ENCODE results near the gene ARHGEF10L.

The ARHGEF10L gene

DNA sequence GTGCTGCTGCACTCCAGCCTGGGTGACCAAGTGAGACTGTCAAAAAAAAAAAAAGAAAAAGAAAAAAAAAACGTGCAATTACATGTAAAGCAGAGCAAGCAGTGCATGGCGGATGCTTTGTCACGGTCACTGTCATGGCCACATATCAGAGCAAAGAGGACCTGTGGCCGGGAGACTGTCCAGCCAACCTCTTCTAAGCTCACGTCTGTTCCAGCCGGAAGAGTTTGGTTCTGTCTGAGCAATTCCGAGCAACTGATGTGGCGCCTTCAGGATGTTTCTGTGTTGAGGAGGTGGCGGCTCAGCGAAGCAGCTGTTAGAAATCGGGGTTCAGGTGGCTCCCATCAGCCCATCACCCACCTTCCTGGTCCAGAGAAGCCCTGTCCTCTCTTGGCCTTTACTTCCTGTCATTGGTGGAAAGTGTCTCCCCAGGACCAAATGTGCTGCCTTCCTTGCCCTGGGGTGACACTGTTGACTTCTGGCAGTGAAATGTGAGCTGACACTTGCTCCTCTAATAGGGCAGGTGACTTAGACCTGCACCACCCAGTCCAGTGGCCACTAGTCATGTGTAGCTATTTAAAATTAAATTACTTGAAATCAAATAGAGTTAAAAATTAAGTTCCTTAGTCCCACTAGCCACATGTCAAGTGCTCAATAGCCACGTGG is 59.9 kb downstream of the ARHGEF10L start:
- TF ChIP-seq, protein P1, sequence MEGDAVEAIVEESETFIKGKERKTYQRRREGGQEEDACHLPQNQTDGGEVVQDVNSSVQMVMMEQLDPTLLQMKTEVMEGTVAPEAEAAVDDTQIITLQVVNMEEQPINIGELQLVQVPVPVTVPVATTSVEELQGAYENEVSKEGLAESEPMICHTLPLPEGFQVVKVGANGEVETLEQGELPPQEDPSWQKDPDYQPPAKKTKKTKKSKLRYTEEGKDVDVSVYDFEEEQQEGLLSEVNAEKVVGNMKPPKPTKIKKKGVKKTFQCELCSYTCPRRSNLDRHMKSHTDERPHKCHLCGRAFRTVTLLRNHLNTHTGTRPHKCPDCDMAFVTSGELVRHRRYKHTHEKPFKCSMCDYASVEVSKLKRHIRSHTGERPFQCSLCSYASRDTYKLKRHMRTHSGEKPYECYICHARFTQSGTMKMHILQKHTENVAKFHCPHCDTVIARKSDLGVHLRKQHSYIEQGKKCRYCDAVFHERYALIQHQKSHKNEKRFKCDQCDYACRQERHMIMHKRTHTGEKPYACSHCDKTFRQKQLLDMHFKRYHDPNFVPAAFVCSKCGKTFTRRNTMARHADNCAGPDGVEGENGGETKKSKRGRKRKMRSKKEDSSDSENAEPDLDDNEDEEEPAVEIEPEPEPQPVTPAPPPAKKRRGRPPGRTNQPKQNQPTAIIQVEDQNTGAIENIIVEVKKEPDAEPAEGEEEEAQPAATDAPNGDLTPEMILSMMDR (IDR thresholded peaks at IDR 0.05; ENCODE audit: borderline replicate concordance, extremely low read depth, low read length, poor library complexity, severe bottlenecking), result no peak
- H3K27me3 ChIP-seq (ENCODE audit: insufficient read depth, low read length, poor library complexity), result peaks cover 4% of the 10 kb centered on the region
- H2AFZ ChIP-seq (ENCODE audit: low read depth, low read length), result no peak overlapping the region
- H3K36me3 ChIP-seq (ENCODE audit: insufficient read depth, low read length), result no peaks in the 10 kb centered on the region
- H3K9me3 ChIP-seq (ENCODE audit: insufficient read depth, low read length, severe bottlenecking), result no peaks in the 10 kb centered on the region
- DNase-seq (no peak), ATAC-seq (ENCODE audit: insufficient read depth, low read depth) (no peak)
- no peak overlapping the region for H3K4me3 ChIP-seq (ENCODE audit: low read depth in 1 of 2, low read length in 2 of 2)
- no peak overlapping the region for H3K4me2 ChIP-seq (ENCODE audit: insufficient read depth, low read length)
- no peak overlapping the region for H3K27ac ChIP-seq (ENCODE audit: low read length)
- H4K20me1 ChIP-seq (ENCODE audit: insufficient read depth, low read length), result no peaks in the 10 kb centered on the region; the same call in 1 of the 2 replicates
- H3K79me2 ChIP-seq (ENCODE audit: insufficient read depth, low read length), result no peaks in the 10 kb centered on the region
- H3K9ac ChIP-seq (ENCODE audit: low read depth, low read length), result no peak overlapping the region
- H3K4me1 ChIP-seq (ENCODE audit: insufficient read depth, low read length), result no peaks in the 10 kb centered on the region

- DNase-seq (no peak), ATAC-seq (ENCODE audit: insufficient read depth, low read depth) (no peak)
- no peaks in the 10 kb centered on the region for H3K9me3 ChIP-seq (ENCODE audit: insufficient read depth, low read length, severe bottlenecking)
- H3K4me1 ChIP-seq (ENCODE audit: insufficient read depth, low read length), result no peaks in the 10 kb centered on the region
- H3K27me3 ChIP-seq (ENCODE audit: insufficient read depth, low read length, poor library complexity), result peaks cover 9% of the 10 kb centered on the region
- H3K4me3 ChIP-seq (ENCODE audit: low read depth in 1 of 2, low read length in 2 of 2), result no peak overlapping the region
- no peak overlapping the region for H2AFZ ChIP-seq (ENCODE audit: low read depth, low read length)
- no peak overlapping the region for H3K27ac ChIP-seq (ENCODE audit: low read length)
- no peaks in the 10 kb centered on the region for H3K79me2 ChIP-seq (ENCODE audit: insufficient read depth, low read length)
- TF ChIP-seq, protein P1 (IDR thresholded peaks at IDR 0.05; ENCODE audit: borderline replicate concordance, extremely low read depth, low read length, poor library complexity, severe bottlenecking), result no peak
- TF ChIP-seq EZH2 (IDR thresholded peaks at IDR 0.05; ENCODE audit: borderline replicate concordance, low read depth, low read length, severe bottlenecking), result no peak
- H3K9ac ChIP-seq (ENCODE audit: low read depth, low read length), result no peak overlapping the region
- H3K36me3 ChIP-seq (ENCODE audit: insufficient read depth, low read length), result no peaks in the 10 kb centered on the region
- H3K4me2 ChIP-seq (ENCODE audit: insufficient read depth, low read length), result no peak overlapping the region
- no peaks in the 10 kb centered on the region; the same call in 1 of the 2 replicates for H4K20me1 ChIP-seq (ENCODE audit: insufficient read depth, low read length)
Measured at GRCh38 chr1:17599954-17600300, 60.4 kb downstream of the ARHGEF10L start.

GRCh38 chr1:17600321-17600720 is 60.8 kb downstream of the ARHGEF10L start:
- Histone ChIP-seq H3K4me3 (ENCODE audit: low read depth in 1 of 2, low read length in 2 of 2) (no peak overlapping the region), H4K20me1 (ENCODE audit: insufficient read depth, low read length) (no peaks in the 10 kb centered on the region; the same call in 1 of the 2 replicates), H3K4me1 (ENCODE audit: insufficient read depth, low read length) (no peaks in the 10 kb centered on the region), H3K9ac (ENCODE audit: low read depth, low read length) (no peak overlapping the region), H2AFZ (ENCODE audit: low read depth, low read length) (no peak overlapping the region), H3K27ac (ENCODE audit: low read length) (no peak overlapping the region), H3K27me3 (ENCODE audit: insufficient read depth, low read length, poor library complexity) (peaks cover 10% of the 10 kb centered on the region), H3K79me2 (ENCODE audit: insufficient read depth, low read length) (no peaks in the 10 kb centered on the region), H3K9me3 (ENCODE audit: insufficient read depth, low read length, severe bottlenecking) (no peaks in the 10 kb centered on the region), H3K36me3 (ENCODE audit: insufficient read depth, low read length) (no peaks in the 10 kb centered on the region), H3K4me2 (ENCODE audit: insufficient read depth, low read length) (no peak overlapping the region)
- ATAC-seq (ENCODE audit: insufficient read depth, low read depth) (no peak), DNase-seq (no peak)
- no peak for TF ChIP-seq EZH2 (IDR thresholded peaks at IDR 0.05; ENCODE audit: borderline replicate concordance, low read depth, low read length, severe bottlenecking)
- TF ChIP-seq, protein P1 (IDR thresholded peaks at IDR 0.05; ENCODE audit: borderline replicate concordance, extremely low read depth, low read length, poor library complexity, severe bottlenecking), result no peak
